HEK293 (cell line): Measurements from ENCODE around the gene PHLDB3.

Experiments
- KLF16 ChIP-seq: fragments of 450-650 bp; formaldehyde crosslinking; IDR thresholded peaks from 2 replicates; pipeline ENCODE4 v1.5.1; 2017; ENCODE audit warnings: missing biosample characterization, missing genetic modification characterization
- KLF8 ChIP-seq: fragments of 450-650 bp; formaldehyde crosslinking; IDR thresholded peaks from 2 replicates; pipeline ENCODE4 v1.5.1; 2016; ENCODE audit warnings: missing biosample characterization, missing genetic modification characterization
- SCRT2 ChIP-seq: fragments of 450-650 bp; formaldehyde crosslinking; IDR thresholded peaks from 2 replicates; pipeline ENCODE4 v1.5.1; 2016; ENCODE audit warnings: missing biosample characterization, missing genetic modification characterization
- YY1 ChIP-seq: fragments of 450-650 bp; formaldehyde crosslinking; IDR thresholded peaks from 2 replicates; pipeline ENCODE4 v1.5.1; 2018; ENCODE audit warnings: missing biosample characterization, missing genetic modification characterization
- ZBTB21 ChIP-seq: fragments of 450-650 bp; formaldehyde crosslinking; IDR thresholded peaks from 2 replicates; pipeline ENCODE4 v1.5.1; 2017; ENCODE audit warnings: missing biosample characterization, missing genetic modification characterization
- ZNF121 ChIP-seq: fragments of 450-650 bp; formaldehyde crosslinking; IDR thresholded peaks from 2 replicates; pipeline ENCODE4 v1.5.1; 2016; ENCODE audit warnings: missing biosample characterization, missing genetic modification characterization
- ZNF184 ChIP-seq: fragments of 450-650 bp; IDR thresholded peaks from 2 replicates; pipeline ENCODE4 v1.5.1; 2018; ENCODE audit warnings: missing biosample characterization, mild to moderate bottlenecking, missing genetic modification characterization
- ZNF423 ChIP-seq: fragments of 450-650 bp; formaldehyde crosslinking; IDR thresholded peaks from 2 replicates; pipeline ENCODE4 v1.5.1; 2016; ENCODE audit warnings: missing biosample characterization, missing genetic modification characterization
- ZNF473 ChIP-seq: fragments of 450-650 bp; formaldehyde crosslinking; IDR thresholded peaks from 2 replicates; pipeline ENCODE4 v1.5.1; 2017; ENCODE audit warnings: missing biosample characterization, missing genetic modification characterization
- ZNF707 ChIP-seq: fragments of 450-650 bp; formaldehyde crosslinking; IDR thresholded peaks from 2 replicates; pipeline ENCODE4 v1.5.1; 2016; ENCODE audit warnings: missing biosample characterization, missing genetic modification characterization
- TF ChIP-seq, protein P1 (sequence below): fragments of 450-650 bp; formaldehyde crosslinking; IDR thresholded peaks from 2 replicates; pipeline ENCODE4 v1.5.1; 2016; ENCODE audit warnings: missing biosample characterization, missing genetic modification characterization
- TF ChIP-seq, protein P2 (sequence below): fragments of 450-650 bp; formaldehyde crosslinking; IDR thresholded peaks from 2 replicates; pipeline ENCODE4 v1.5.1; 2016; ENCODE audit warnings: missing biosample characterization, missing genetic modification characterization
- TF ChIP-seq, protein P3 (sequence below): fragments of 450-650 bp; formaldehyde crosslinking; conservative IDR thresholded peaks from 2 replicates; pipeline ENCODE4 v1.5.1; 2016; ENCODE audit warnings: low read depth, missing biosample characterization, missing genetic modification characterization
- TF ChIP-seq, protein P4 (sequence below): fragments of 450-650 bp; formaldehyde crosslinking; IDR thresholded peaks from 2 replicates; pipeline ENCODE4 v1.5.1; 2016; ENCODE audit warnings: missing biosample characterization, missing genetic modification characterization, low read depth

DNA sequence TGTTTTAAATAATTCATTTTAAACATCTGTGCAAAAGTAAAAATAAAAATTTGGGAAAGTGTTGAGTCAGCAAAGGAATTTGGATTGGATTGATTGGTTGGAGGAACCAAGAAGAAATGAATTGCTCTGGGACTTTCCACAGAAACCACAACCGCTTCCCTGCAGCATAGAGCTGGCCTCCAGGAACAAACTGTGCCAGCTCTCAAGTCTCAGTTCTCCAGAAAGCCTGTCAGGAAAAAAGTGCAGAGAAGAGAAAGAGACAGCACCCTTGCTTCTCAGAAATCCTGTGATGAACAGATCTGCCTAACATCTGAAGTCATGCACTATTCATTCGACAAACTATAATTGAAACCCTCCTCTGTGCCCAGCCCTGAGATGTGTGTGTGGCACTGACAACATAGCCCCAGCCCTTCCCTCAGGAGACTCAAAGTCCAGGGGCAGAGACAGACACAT, 54.0 kb downstream of the PHLDB3 start:
- TF ChIP-seq, protein P1, sequence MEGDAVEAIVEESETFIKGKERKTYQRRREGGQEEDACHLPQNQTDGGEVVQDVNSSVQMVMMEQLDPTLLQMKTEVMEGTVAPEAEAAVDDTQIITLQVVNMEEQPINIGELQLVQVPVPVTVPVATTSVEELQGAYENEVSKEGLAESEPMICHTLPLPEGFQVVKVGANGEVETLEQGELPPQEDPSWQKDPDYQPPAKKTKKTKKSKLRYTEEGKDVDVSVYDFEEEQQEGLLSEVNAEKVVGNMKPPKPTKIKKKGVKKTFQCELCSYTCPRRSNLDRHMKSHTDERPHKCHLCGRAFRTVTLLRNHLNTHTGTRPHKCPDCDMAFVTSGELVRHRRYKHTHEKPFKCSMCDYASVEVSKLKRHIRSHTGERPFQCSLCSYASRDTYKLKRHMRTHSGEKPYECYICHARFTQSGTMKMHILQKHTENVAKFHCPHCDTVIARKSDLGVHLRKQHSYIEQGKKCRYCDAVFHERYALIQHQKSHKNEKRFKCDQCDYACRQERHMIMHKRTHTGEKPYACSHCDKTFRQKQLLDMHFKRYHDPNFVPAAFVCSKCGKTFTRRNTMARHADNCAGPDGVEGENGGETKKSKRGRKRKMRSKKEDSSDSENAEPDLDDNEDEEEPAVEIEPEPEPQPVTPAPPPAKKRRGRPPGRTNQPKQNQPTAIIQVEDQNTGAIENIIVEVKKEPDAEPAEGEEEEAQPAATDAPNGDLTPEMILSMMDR (tag by site-specific recombination): no peak
- TF ChIP-seq KLF16 (tag by site-specific recombination) (no peak), ZNF184 (tag by site-specific recombination) (no peak), KLF8 (tag by site-specific recombination) (no peak), YY1 (no peak), ZNF473 (tag by site-specific recombination) (no peak), ZNF423 (tag by site-specific recombination) (no peak), ZNF707 (tag by site-specific recombination) (no peak), ZBTB21 (tag by site-specific recombination) (no peak), ZNF121 (tag by site-specific recombination) (no peak), SCRT2 (tag by site-specific recombination) (no peak)
- TF ChIP-seq, protein P2, sequence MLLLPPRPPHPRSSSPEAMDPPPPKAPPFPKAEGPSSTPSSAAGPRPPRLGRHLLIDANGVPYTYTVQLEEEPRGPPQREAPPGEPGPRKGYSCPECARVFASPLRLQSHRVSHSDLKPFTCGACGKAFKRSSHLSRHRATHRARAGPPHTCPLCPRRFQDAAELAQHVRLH (tag by site-specific recombination): no peak
- TF ChIP-seq, protein P3, sequence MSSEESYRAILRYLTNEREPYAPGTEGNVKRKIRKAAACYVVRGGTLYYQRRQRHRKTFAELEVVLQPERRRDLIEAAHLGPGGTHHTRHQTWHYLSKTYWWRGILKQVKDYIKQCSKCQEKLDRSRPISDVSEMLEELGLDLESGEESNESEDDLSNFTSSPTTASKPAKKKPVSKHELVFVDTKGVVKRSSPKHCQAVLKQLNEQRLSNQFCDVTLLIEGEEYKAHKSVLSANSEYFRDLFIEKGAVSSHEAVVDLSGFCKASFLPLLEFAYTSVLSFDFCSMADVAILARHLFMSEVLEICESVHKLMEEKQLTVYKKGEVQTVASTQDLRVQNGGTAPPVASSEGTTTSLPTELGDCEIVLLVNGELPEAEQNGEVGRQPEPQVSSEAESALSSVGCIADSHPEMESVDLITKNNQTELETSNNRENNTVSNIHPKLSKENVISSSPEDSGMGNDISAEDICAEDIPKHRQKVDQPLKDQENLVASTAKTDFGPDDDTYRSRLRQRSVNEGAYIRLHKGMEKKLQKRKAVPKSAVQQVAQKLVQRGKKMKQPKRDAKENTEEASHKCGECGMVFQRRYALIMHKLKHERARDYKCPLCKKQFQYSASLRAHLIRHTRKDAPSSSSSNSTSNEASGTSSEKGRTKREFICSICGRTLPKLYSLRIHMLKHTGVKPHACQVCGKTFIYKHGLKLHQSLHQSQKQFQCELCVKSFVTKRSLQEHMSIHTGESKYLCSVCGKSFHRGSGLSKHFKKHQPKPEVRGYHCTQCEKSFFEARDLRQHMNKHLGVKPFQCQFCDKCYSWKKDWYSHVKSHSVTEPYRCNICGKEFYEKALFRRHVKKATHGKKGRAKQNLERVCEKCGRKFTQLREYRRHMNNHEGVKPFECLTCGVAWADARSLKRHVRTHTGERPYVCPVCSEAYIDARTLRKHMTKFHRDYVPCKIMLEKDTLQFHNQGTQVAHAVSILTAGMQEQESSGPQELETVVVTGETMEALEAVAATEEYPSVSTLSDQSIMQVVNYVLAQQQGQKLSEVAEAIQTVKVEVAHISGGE (tag by site-specific recombination): no peak
- TF ChIP-seq, protein P4, sequence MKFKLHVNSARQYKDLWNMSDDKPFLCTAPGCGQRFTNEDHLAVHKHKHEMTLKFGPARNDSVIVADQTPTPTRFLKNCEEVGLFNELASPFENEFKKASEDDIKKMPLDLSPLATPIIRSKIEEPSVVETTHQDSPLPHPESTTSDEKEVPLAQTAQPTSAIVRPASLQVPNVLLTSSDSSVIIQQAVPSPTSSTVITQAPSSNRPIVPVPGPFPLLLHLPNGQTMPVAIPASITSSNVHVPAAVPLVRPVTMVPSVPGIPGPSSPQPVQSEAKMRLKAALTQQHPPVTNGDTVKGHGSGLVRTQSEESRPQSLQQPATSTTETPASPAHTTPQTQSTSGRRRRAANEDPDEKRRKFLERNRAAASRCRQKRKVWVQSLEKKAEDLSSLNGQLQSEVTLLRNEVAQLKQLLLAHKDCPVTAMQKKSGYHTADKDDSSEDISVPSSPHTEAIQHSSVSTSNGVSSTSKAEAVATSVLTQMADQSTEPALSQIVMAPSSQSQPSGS (tag by site-specific recombination): no peak
